ENCODE measurements around the gene LGALS4.

DNA sequence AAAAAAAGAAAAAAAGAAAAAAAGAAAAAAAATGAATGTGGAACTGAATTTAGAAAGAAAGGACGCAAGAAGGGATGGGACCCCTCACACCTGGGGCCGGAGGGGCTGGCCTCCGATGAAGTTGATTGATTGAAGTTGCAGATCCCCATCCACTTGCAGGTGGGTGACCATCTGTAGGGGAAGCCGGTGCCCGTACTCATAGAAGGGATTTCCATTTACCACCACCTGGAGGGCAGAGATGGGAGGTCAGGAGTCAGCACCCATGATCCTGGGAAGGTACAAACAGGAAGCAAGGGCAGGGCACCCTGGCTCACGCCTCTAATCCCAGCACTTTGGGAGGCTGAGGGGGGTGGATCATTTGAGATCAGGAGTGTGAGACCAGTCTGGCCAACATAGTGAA, 6.4 kb downstream of the LGALS4 start:
- TF ChIP-seq, protein P1, sequence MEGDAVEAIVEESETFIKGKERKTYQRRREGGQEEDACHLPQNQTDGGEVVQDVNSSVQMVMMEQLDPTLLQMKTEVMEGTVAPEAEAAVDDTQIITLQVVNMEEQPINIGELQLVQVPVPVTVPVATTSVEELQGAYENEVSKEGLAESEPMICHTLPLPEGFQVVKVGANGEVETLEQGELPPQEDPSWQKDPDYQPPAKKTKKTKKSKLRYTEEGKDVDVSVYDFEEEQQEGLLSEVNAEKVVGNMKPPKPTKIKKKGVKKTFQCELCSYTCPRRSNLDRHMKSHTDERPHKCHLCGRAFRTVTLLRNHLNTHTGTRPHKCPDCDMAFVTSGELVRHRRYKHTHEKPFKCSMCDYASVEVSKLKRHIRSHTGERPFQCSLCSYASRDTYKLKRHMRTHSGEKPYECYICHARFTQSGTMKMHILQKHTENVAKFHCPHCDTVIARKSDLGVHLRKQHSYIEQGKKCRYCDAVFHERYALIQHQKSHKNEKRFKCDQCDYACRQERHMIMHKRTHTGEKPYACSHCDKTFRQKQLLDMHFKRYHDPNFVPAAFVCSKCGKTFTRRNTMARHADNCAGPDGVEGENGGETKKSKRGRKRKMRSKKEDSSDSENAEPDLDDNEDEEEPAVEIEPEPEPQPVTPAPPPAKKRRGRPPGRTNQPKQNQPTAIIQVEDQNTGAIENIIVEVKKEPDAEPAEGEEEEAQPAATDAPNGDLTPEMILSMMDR (IDR thresholded peaks at IDR 0.05), result no peak
- no peak for TF ChIP-seq POLR2A (IDR thresholded peaks at IDR 0.05)

Measured in sigmoid colon (tissue), 3 donors.